H9 (cell line): ENCODE measurements around the gene ST13. TPM values are rescaled to one million over a fixed set of nuclear protein-coding genes. Genes with fewer than 3 reads are reported as not detected.

Experiments used
- DNase-seq: peaks from one replicate; pipeline ENCODE4 v3.0.0-alpha.2; 2017
- H2AFZ ChIP-seq: one replicate; pipeline ENCODE4 v1.6.1; 2013; ENCODE audit warnings: mild to moderate bottlenecking, low read length, control low read depth, moderate library complexity
- H2AK5ac ChIP-seq: 2 replicates; pipeline ENCODE4 v1.6.1; 2013; ENCODE audit warnings: low read length, control low read depth, mixed read lengths; ENCODE audit not compliant: insufficient read length
- H2BK120ac ChIP-seq: one replicate; pipeline ENCODE4 v1.6.1; 2013; ENCODE audit warnings: low read depth, mild to moderate bottlenecking, low read length, control low read depth, inconsistent platforms; ENCODE audit not compliant: poor library complexity, severe bottlenecking
- H2BK12ac ChIP-seq: 2 replicates; pipeline ENCODE4 v1.6.1; 2013; ENCODE audit warnings: low read length, control low read depth, mixed read lengths, low read depth; ENCODE audit not compliant: insufficient read length
- H2BK15ac ChIP-seq: 2 replicates; pipeline ENCODE4 v1.6.1; 2013; ENCODE audit warnings: low read depth, low read length, control low read depth
- H2BK20ac ChIP-seq: one replicate; pipeline ENCODE4 v1.6.1; 2013; ENCODE audit warnings: low read depth, mild to moderate bottlenecking, low read length, control low read depth, inconsistent platforms; ENCODE audit not compliant: poor library complexity, severe bottlenecking
- H2BK5ac ChIP-seq: 2 replicates; pipeline ENCODE4 v1.6.1; 2013; ENCODE audit warnings: low read length, control low read depth, mixed read lengths; ENCODE audit not compliant: insufficient read length
- H3K14ac ChIP-seq: 2 replicates; pipeline ENCODE4 v1.6.1; 2013; ENCODE audit warnings: low read length, control low read depth; ENCODE audit not compliant: insufficient read depth
- H3K18ac ChIP-seq: 2 replicates; pipeline ENCODE4 v1.6.1; 2013; ENCODE audit warnings: low read depth, mild to moderate bottlenecking, mixed read lengths, low read length, control low read depth; ENCODE audit not compliant: insufficient read length
- H3K23ac ChIP-seq: 2 replicates; pipeline ENCODE4 v1.6.1; 2013; ENCODE audit warnings: low read length, control low read depth, mixed read lengths, low read depth; ENCODE audit not compliant: insufficient read length
- H3K23me2 ChIP-seq: 2 replicates; pipeline ENCODE4 v1.6.1; 2013; ENCODE audit warnings: low read depth, mild to moderate bottlenecking, mixed read lengths, low read length, control low read depth; ENCODE audit not compliant: insufficient read length, poor library complexity, severe bottlenecking
- H3K27ac ChIP-seq: 2 replicates; pipeline ENCODE4 v1.5.1; 2013; ENCODE audit warnings: low read length, control low read depth, mixed read lengths, low read depth; ENCODE audit not compliant: insufficient read length
- H3K27me3 ChIP-seq: 2 replicates; pipeline ENCODE4 v1.6.1; 2013; ENCODE audit warnings: low read length, control low read depth, inconsistent platforms; ENCODE audit not compliant: insufficient read depth
- H3K4ac ChIP-seq: 2 replicates; pipeline ENCODE4 v1.6.1; 2013; ENCODE audit warnings: low read depth, mild to moderate bottlenecking, control low read depth, inconsistent platforms, low read length, moderate library complexity
- H3K4me1 ChIP-seq: 2 replicates; pipeline ENCODE4 v1.6.1; 2013; ENCODE audit warnings: low read length, control low read depth, inconsistent platforms; ENCODE audit not compliant: insufficient read depth
- H3K4me2 ChIP-seq: 2 replicates; pipeline ENCODE4 v1.6.1; 2013; ENCODE audit warnings: low read length, control low read depth, mixed read lengths; ENCODE audit not compliant: insufficient read length, insufficient read depth
- H3K56ac ChIP-seq: 2 replicates; pipeline ENCODE4 v1.6.1; 2013; ENCODE audit warnings: low read depth, mild to moderate bottlenecking, mixed read lengths, low read length, control low read depth; ENCODE audit not compliant: insufficient read length
- H3K79me1 ChIP-seq: 2 replicates; pipeline ENCODE4 v1.6.1; 2013; ENCODE audit warnings: low read depth, mild to moderate bottlenecking, moderate library complexity, low read length, control low read depth, inconsistent platforms; ENCODE audit not compliant: insufficient read depth, poor library complexity, severe bottlenecking
- H3K79me2 ChIP-seq: 2 replicates; pipeline ENCODE4 v1.6.1; 2013; ENCODE audit warnings: low read length, control low read depth, inconsistent platforms; ENCODE audit not compliant: insufficient read depth
- H3K9ac ChIP-seq: 2 replicates; pipeline ENCODE4 v1.6.1; 2013; ENCODE audit warnings: low read length, control low read depth, mixed read lengths; ENCODE audit not compliant: insufficient read length; ENCODE audit errors: extremely low read depth
- H3K9me3 ChIP-seq: one replicate; pipeline ENCODE4 v1.6.1; 2013; ENCODE audit warnings: low read depth, low read length, inconsistent platforms; ENCODE audit not compliant: control insufficient read depth
- H3T11ph ChIP-seq: one replicate; pipeline ENCODE4 v1.6.1; 2013; ENCODE audit warnings: mild to moderate bottlenecking, low read length, control low read depth, inconsistent platforms
- H4K20me1 ChIP-seq: one replicate; pipeline ENCODE4 v1.6.1; 2013; ENCODE audit not compliant: control insufficient read depth, insufficient read length, insufficient read depth
- H4K5ac ChIP-seq: 2 replicates; pipeline ENCODE4 v1.6.1; 2013; ENCODE audit warnings: low read depth, mild to moderate bottlenecking, mixed read lengths, low read length, control low read depth; ENCODE audit not compliant: insufficient read length
- H4K8ac ChIP-seq: replicated peaks from 2 replicates; pipeline ENCODE4 v1.6.1; 2013; ENCODE audit warnings: low read length, control low read depth, mixed read lengths, low read depth; ENCODE audit not compliant: insufficient read length
- H4K91ac ChIP-seq: 2 replicates; pipeline ENCODE4 v1.6.1; 2013; ENCODE audit warnings: low read depth, mild to moderate bottlenecking, moderate library complexity, mixed read lengths, low read length, control low read depth; ENCODE audit not compliant: insufficient read length
- H3K27ac Mint-ChIP-seq, 3 experiments: 2 replicates in 2 of 3; 3 replicates in 1 of 3; pipeline ENCODE4 v1.8.0; 2020 to 2021; ENCODE audit warnings: mixed read lengths in 3 of 3, mild to moderate bottlenecking in 1 of 3, moderate library complexity in 1 of 3
- H3K27me3 Mint-ChIP-seq: 2 replicates; pipeline ENCODE4 v1.8.0; 2021; ENCODE audit warnings: low read depth, mild to moderate bottlenecking, moderate library complexity, mixed read lengths
- H3K36me3 Mint-ChIP-seq, 3 experiments: 2 replicates in 2 of 3; 3 replicates in 1 of 3; pipeline ENCODE4 v1.8.0; 2020 to 2021; ENCODE audit warnings: low read depth in 3 of 3, mixed read lengths in 3 of 3; ENCODE audit not compliant: insufficient read depth in 1 of 3
- H3K4me1 Mint-ChIP-seq, 2 experiments: 2 replicates each; pipeline ENCODE4 v1.8.0; 2020; ENCODE audit warnings: mixed read lengths in 2 of 2
- H3K4me3 Mint-ChIP-seq, 2 experiments: 2 replicates in 1 of 2; 3 replicates in 1 of 2; pipeline ENCODE4 v1.8.0; 2020 to 2021; ENCODE audit warnings: mild to moderate bottlenecking in 2 of 2, mixed read lengths in 2 of 2, moderate library complexity in 1 of 2
- H3K9me3 Mint-ChIP-seq, 2 experiments: 2 replicates in 1 of 2; 3 replicates in 1 of 2; pipeline ENCODE4 v1.8.0; 2020; ENCODE audit warnings: mild to moderate bottlenecking in 2 of 2, mixed read lengths in 2 of 2, moderate library complexity in 1 of 2
- WGBS: extraction: QIAGEN DNeasy Blood & Tissue Kit; methylation state at CpG from one replicate; pipeline ENCODE4 v1.1.7; 2013; ENCODE audit warnings: missing lambda C conversion rate, low lambda C conversion rate, mixed read lengths; ENCODE audit not compliant: insufficient read length; ENCODE audit errors: extremely low coverage; 5-methylcytosine and 5-hydroxymethylcytosine counted together
- total RNA-seq: library from RNA; stranded (reverse); gene quantifications from 2 replicates; pipeline ENCODE4 v1.2.1, GENCODE V29; 2021
- TF ChIP-seq, protein P1 (sequence below): fragments of 200-600 bp; sonication (generic); conservative IDR thresholded peaks from 3 replicates; pipeline ENCODE4 v1.8.0; 2021; ENCODE audit warnings: antibody characterized with exemption, mild to moderate bottlenecking

The ST13 gene
- total RNA-seq, 1 experiment from 2014 or later: 353 TPM

DNA sequence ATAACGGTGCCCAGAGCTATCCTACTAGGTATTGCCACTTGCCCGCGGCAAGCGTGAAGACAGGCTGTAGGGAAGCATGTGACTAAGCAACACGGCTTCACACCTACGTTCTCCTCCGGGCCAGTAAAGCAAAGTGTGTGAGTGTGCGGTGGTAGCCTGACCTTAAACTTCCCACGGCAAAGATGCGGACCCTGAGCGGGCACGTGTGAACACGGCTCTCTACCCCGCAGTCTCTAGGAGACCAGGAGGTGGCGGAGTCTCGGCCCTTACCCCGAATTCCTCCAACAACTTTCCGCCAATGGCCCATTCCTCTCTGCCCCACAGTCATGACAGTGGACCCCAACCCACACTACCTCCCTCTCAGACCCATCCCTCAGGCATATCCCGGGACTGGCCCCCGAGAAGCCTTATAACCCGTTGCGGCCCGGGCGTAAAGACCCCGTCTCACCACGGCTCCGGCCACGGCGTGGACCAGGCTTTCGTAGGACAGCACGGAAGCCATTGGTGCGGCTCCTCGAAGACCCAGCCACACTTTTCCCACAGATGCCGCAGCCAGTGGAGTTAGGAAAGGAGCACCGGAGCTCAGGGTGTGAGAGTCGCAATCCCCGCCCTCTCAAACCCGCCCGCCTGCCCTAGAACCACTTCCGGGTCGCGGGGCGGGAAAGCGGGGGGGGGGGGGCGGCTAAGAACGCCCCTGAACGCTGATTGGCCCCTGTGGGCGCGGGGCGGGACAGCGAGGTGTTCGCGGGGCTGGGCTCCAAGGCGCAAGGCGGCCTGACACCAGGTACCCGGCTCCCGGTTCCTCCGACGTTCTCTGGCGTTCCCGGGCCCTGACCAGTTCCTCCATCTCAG is 37.5 kb downstream of the ST13 start, which contains the start of gene SLC25A17:
SLC25A17 (minus strand) TSS at position 600 of the 852 bp plus-strand sequence; CDS start at position 502, 98 bp downstream.
- no peak within 1 kb of the TSS for H2BK5ac ChIP-seq
- H4K20me1 ChIP-seq: no peaks in the 10 kb centered on the region
- H2BK15ac ChIP-seq: no peak within 1 kb of the TSS; the same call in 1 of the 2 replicates
- H3K79me1 ChIP-seq: peaks cover 9% of the 10 kb centered on the region
- no peak within 1 kb of the TSS for H2AK5ac ChIP-seq
- WGBS: no CpG with 5 or more reads among the region's 61 CpGs
- Mint-ChIP-seq H3K9me3 (no peaks in the 10 kb centered on the region), H3K4me3 (peak within 1 kb of the TSS; percentile 96 to 97), H3K27me3 (no peaks in the 10 kb centered on the region; the same call in 1 of the 2 replicates), H3K36me3 (peaks cover 0 to 12% (median 7%) of the 10 kb centered on the region in 3 experiments; a peak in 4 of 7 replicates), H3K27ac (peak within 1 kb of the TSS; percentile 89 to 97 (median 91)), H3K4me1 (peaks cover 23% of the 10 kb centered on the region in 2 experiments)
- H3K27me3 ChIP-seq: no peaks in the 10 kb centered on the region
- no peak within 1 kb of the TSS for H4K8ac ChIP-seq
- no peak within 1 kb of the TSS for H3K23ac ChIP-seq
- no peak within 1 kb of the TSS for H3K4ac ChIP-seq
- H2BK20ac ChIP-seq: no peak within 1 kb of the TSS
- no peak within 1 kb of the TSS for H3T11ph ChIP-seq
- H2BK120ac ChIP-seq: no peak within 1 kb of the TSS
- H3K18ac ChIP-seq: peak within 1 kb of the TSS; percentile 74
- TF ChIP-seq, protein P1, sequence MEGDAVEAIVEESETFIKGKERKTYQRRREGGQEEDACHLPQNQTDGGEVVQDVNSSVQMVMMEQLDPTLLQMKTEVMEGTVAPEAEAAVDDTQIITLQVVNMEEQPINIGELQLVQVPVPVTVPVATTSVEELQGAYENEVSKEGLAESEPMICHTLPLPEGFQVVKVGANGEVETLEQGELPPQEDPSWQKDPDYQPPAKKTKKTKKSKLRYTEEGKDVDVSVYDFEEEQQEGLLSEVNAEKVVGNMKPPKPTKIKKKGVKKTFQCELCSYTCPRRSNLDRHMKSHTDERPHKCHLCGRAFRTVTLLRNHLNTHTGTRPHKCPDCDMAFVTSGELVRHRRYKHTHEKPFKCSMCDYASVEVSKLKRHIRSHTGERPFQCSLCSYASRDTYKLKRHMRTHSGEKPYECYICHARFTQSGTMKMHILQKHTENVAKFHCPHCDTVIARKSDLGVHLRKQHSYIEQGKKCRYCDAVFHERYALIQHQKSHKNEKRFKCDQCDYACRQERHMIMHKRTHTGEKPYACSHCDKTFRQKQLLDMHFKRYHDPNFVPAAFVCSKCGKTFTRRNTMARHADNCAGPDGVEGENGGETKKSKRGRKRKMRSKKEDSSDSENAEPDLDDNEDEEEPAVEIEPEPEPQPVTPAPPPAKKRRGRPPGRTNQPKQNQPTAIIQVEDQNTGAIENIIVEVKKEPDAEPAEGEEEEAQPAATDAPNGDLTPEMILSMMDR: peak; percentile 41; the same call in 2 of the 3 replicates
- H3K27ac ChIP-seq: no peak within 1 kb of the TSS
- H3K56ac ChIP-seq: no peak within 1 kb of the TSS
- peak within 1 kb of the TSS; percentile 87 for H3K4me2 ChIP-seq
- H4K91ac ChIP-seq: no peak within 1 kb of the TSS
- no peak within 1 kb of the TSS for H2BK12ac ChIP-seq
- peak within 1 kb of the TSS; percentile 70 for H3K9ac ChIP-seq
- H4K5ac ChIP-seq: no peak within 1 kb of the TSS
- H3K9me3 ChIP-seq: no peaks in the 10 kb centered on the region
- H3K79me2 ChIP-seq: peaks cover 13% of the 10 kb centered on the region; the same call in 1 of the 2 replicates
- DNase-seq: peak; percentile 95
- peak within 1 kb of the TSS; percentile 54 for H3K14ac ChIP-seq
- peaks cover 3% of the 10 kb centered on the region; the same call in 1 of the 2 replicates for H3K4me1 ChIP-seq
- peaks cover 10% of the 10 kb centered on the region for H3K23me2 ChIP-seq
- H2AFZ ChIP-seq: peak within 1 kb of the TSS; percentile 94
